SK-N-SH (cell line): ENCODE measurements around the gene TRAF2.

Source experiments
- EZH2phosphoT487 ChIP-seq: fragments of 200-600 bp; sonication (generic); IDR thresholded peaks from 2 replicates; pipeline ENCODE4 v1.6.1; 2017; ENCODE audit warnings: low read depth, mixed run types, mild to moderate bottlenecking, antibody characterized with exemption, moderate library complexity, borderline replicate concordance
- FOXM1 ChIP-seq: IDR thresholded peaks from 2 replicates; pipeline ENCODE4 v1.4.0; 2012; ENCODE audit warnings: low read depth, mild to moderate bottlenecking
- GABPA ChIP-seq: IDR thresholded peaks from 2 replicates; pipeline ENCODE4 v1.4.0; 2012; ENCODE audit warnings: low read depth, mild to moderate bottlenecking
- POLR2AphosphoS5 ChIP-seq: IDR thresholded peaks from 2 replicates; pipeline ENCODE4 v1.6.1; 2012; ENCODE audit warnings: low read depth, low read length
- RCOR1 ChIP-seq: fragments of 150-350 bp; IDR thresholded peaks from 2 replicates; pipeline ENCODE4 v1.6.1; 2017; ENCODE audit warnings: antibody characterized with exemption, low read length
- RFX5 ChIP-seq: IDR thresholded peaks from 2 replicates; pipeline ENCODE4 v1.6.1; 2012; ENCODE audit warnings: mild to moderate bottlenecking, improper control_type of control experiment, low read length
- SIN3A ChIP-seq: IDR thresholded peaks from 2 replicates; pipeline ENCODE4 v1.6.1; 2012; ENCODE audit warnings: low read depth, mild to moderate bottlenecking, low read length, moderate library complexity, borderline replicate concordance
- SMC3 ChIP-seq: IDR thresholded peaks from 2 replicates; pipeline ENCODE4 v1.6.1; 2012; ENCODE audit warnings: low read depth, low read length, improper control_type of control experiment
- TF ChIP-seq, protein P1 (sequence below): fragments of 200-600 bp; sonication (generic); IDR thresholded peaks from 2 replicates; pipeline ENCODE4 v1.6.1; 2017; ENCODE audit warnings: antibody characterized with exemption, mild to moderate bottlenecking, moderate library complexity
- TF ChIP-seq, protein P2 (sequence below): IDR thresholded peaks from 2 replicates; pipeline ENCODE4 v1.4.0; 2012; ENCODE audit warnings: low read depth, borderline replicate concordance
- TF ChIP-seq, protein P3 (sequence below): IDR thresholded peaks from 2 replicates; pipeline ENCODE4 v1.6.1; 2012; ENCODE audit warnings: mild to moderate bottlenecking, low read depth, low read length, moderate library complexity
- TF ChIP-seq, protein P4 (sequence below): IDR thresholded peaks from 2 replicates; pipeline ENCODE4 v1.4.0; 2012; ENCODE audit warnings: low read depth

DNA sequence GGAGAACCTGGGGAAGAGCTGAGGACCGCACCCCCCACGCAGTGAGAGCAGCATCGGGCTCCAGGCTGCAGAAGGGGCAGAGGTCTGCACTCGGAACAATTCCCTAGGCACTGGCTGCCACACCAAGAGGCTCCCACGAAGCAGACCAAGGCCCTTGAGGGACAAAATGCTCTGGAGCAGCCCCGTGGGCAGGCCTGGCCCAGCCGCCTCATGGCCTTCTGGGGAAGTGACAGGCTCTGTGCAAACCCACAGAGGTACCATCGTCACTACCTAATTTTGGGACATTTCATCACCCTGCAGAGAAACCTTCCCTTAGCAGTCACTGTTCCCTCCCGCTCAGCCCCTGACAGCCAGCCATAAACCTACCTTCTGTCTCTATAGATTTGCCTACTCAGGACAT lies 42.3 kb downstream of the TRAF2 start:
- TF ChIP-seq, protein P1, sequence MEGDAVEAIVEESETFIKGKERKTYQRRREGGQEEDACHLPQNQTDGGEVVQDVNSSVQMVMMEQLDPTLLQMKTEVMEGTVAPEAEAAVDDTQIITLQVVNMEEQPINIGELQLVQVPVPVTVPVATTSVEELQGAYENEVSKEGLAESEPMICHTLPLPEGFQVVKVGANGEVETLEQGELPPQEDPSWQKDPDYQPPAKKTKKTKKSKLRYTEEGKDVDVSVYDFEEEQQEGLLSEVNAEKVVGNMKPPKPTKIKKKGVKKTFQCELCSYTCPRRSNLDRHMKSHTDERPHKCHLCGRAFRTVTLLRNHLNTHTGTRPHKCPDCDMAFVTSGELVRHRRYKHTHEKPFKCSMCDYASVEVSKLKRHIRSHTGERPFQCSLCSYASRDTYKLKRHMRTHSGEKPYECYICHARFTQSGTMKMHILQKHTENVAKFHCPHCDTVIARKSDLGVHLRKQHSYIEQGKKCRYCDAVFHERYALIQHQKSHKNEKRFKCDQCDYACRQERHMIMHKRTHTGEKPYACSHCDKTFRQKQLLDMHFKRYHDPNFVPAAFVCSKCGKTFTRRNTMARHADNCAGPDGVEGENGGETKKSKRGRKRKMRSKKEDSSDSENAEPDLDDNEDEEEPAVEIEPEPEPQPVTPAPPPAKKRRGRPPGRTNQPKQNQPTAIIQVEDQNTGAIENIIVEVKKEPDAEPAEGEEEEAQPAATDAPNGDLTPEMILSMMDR = no peak
- TF ChIP-seq GABPA (no peak), SMC3 (no peak), POLR2AphosphoS5 (no peak), SIN3A (no peak), RFX5 (no peak), EZH2phosphoT487 (no peak), FOXM1 (no peak), RCOR1 (no peak)
- TF ChIP-seq, protein P2, sequence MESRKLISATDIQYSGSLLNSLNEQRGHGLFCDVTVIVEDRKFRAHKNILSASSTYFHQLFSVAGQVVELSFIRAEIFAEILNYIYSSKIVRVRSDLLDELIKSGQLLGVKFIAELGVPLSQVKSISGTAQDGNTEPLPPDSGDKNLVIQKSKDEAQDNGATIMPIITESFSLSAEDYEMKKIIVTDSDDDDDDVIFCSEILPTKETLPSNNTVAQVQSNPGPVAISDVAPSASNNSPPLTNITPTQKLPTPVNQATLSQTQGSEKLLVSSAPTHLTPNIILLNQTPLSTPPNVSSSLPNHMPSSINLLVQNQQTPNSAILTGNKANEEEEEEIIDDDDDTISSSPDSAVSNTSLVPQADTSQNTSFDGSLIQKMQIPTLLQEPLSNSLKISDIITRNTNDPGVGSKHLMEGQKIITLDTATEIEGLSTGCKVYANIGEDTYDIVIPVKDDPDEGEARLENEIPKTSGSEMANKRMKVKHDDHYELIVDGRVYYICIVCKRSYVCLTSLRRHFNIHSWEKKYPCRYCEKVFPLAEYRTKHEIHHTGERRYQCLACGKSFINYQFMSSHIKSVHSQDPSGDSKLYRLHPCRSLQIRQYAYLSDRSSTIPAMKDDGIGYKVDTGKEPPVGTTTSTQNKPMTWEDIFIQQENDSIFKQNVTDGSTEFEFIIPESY = no peak
- TF ChIP-seq, protein P3, sequence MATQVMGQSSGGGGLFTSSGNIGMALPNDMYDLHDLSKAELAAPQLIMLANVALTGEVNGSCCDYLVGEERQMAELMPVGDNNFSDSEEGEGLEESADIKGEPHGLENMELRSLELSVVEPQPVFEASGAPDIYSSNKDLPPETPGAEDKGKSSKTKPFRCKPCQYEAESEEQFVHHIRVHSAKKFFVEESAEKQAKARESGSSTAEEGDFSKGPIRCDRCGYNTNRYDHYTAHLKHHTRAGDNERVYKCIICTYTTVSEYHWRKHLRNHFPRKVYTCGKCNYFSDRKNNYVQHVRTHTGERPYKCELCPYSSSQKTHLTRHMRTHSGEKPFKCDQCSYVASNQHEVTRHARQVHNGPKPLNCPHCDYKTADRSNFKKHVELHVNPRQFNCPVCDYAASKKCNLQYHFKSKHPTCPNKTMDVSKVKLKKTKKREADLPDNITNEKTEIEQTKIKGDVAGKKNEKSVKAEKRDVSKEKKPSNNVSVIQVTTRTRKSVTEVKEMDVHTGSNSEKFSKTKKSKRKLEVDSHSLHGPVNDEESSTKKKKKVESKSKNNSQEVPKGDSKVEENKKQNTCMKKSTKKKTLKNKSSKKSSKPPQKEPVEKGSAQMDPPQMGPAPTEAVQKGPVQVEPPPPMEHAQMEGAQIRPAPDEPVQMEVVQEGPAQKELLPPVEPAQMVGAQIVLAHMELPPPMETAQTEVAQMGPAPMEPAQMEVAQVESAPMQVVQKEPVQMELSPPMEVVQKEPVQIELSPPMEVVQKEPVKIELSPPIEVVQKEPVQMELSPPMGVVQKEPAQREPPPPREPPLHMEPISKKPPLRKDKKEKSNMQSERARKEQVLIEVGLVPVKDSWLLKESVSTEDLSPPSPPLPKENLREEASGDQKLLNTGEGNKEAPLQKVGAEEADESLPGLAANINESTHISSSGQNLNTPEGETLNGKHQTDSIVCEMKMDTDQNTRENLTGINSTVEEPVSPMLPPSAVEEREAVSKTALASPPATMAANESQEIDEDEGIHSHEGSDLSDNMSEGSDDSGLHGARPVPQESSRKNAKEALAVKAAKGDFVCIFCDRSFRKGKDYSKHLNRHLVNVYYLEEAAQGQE = no peak
- TF ChIP-seq, protein P4, sequence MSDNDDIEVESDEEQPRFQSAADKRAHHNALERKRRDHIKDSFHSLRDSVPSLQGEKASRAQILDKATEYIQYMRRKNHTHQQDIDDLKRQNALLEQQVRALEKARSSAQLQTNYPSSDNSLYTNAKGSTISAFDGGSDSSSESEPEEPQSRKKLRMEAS = no peak
